ENCODE measurements around the gene EIF1. TPM values are rescaled to one million over a fixed set of nuclear protein-coding genes. Genes with fewer than 3 reads are reported as not detected.
A peak's percentile ranks its signal among the peaks of the same experiment; 100 is the strongest.

Gene EIF1
- polyA plus RNA-seq, 1 donor from 2014 or later = 257 TPM

GRCh38 chr17:41678907-41679739, 9.6 kb upstream of the EIF1 start:
- H4K20me1 ChIP-seq (ENCODE audit: insufficient read depth) = no peaks in the 10 kb centered on the region
- H3K9me3 ChIP-seq (ENCODE audit: low read length) = no peaks in the 10 kb centered on the region
- no peaks in the 10 kb centered on the region for H3K9me2 ChIP-seq (ENCODE audit: insufficient read depth, low read length)
- no peak overlapping the region for H3K4me3 ChIP-seq (ENCODE audit: low read length)
- H3K9ac ChIP-seq (ENCODE audit: low read length) = no peak overlapping the region
- no peaks in the 10 kb centered on the region for H3K36me3 ChIP-seq (ENCODE audit: insufficient read depth, low read length)
- H3F3A ChIP-seq (ENCODE audit: insufficient read depth, low read length, poor library complexity, severe bottlenecking) = peaks cover 5% of the 10 kb centered on the region
- no peaks in the 10 kb centered on the region for H3K27me3 ChIP-seq (ENCODE audit: insufficient read depth, low read depth, low read length)
- no peaks in the 10 kb centered on the region for H3K79me2 ChIP-seq (replicated peaks; ENCODE audit: insufficient read depth, low read length)
- no peak overlapping the region for H3K4me2 ChIP-seq (ENCODE audit: low read length)
- H3K27ac ChIP-seq (ENCODE audit: low read length) = no peak overlapping the region
- H2AFZ ChIP-seq (ENCODE audit: low read depth, low read length) = no peak overlapping the region
- TF ChIP-seq EP300 (conservative IDR thresholded peaks at IDR 0.05; ENCODE audit: poor library complexity, severe bottlenecking) = no peak

DNA sequence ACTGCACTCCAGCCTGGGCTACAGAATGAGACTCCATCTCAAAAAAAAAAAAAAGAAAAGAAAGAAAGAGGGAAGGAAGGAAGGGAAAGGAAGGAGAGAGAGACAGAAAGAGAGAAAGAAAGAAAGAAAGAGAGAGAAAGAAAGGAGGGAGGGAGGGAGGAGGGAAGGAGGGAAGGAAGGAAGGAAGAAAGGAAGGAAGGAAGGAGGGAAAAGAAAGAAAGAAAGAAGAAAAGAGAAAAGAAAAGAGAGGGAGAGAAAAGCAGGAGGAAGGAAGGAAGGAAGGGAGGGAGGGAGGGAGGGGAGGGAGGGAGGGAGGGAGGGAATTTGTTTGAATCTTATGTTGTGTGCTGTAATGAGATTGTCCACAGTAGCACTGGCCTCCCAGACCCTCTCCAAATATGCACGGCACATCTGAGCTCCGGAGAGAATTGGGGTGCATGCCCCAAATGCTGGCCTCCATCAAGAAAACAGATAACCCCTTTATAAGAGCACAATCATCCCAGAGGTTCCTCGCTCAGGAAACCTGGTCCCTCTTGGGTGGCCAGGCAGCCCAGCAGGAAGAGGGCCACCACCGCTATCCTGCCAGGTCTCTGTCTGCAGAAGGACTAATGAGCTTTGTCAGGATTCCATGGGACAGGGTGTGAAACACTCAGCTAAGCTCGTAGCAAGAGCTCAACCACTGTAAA, 8.8 kb upstream of the EIF1 start:
- Histone ChIP-seq H4K20me1 (ENCODE audit: insufficient read depth) (no peaks in the 10 kb centered on the region), H3K27ac (ENCODE audit: low read length) (no peak overlapping the region), H3K9ac (ENCODE audit: low read length) (no peak overlapping the region), H2AFZ (ENCODE audit: low read depth, low read length) (peak overlapping the region; percentile 14), H3K4me2 (ENCODE audit: low read length) (no peak overlapping the region), H3K79me2 (replicated peaks; ENCODE audit: insufficient read depth, low read length) (no peaks in the 10 kb centered on the region), H3K36me3 (ENCODE audit: insufficient read depth, low read length) (no peaks in the 10 kb centered on the region), H3K4me3 (ENCODE audit: low read length) (no peak overlapping the region), H3K9me2 (ENCODE audit: insufficient read depth, low read length) (no peaks in the 10 kb centered on the region), H3K9me3 (ENCODE audit: low read length) (no peaks in the 10 kb centered on the region), H3K27me3 (ENCODE audit: insufficient read depth, low read depth, low read length) (no peaks in the 10 kb centered on the region), H3F3A (ENCODE audit: insufficient read depth, low read length, poor library complexity, severe bottlenecking) (peaks cover 5% of the 10 kb centered on the region)
- TF ChIP-seq EZH2 (IDR thresholded peaks at IDR 0.05; ENCODE audit: borderline replicate concordance, insufficient read depth, low read length, poor library complexity, severe bottlenecking) = no peak
- no peak for TF ChIP-seq RAD21 (conservative IDR thresholded peaks at IDR 0.05)
- TF ChIP-seq, protein P1, sequence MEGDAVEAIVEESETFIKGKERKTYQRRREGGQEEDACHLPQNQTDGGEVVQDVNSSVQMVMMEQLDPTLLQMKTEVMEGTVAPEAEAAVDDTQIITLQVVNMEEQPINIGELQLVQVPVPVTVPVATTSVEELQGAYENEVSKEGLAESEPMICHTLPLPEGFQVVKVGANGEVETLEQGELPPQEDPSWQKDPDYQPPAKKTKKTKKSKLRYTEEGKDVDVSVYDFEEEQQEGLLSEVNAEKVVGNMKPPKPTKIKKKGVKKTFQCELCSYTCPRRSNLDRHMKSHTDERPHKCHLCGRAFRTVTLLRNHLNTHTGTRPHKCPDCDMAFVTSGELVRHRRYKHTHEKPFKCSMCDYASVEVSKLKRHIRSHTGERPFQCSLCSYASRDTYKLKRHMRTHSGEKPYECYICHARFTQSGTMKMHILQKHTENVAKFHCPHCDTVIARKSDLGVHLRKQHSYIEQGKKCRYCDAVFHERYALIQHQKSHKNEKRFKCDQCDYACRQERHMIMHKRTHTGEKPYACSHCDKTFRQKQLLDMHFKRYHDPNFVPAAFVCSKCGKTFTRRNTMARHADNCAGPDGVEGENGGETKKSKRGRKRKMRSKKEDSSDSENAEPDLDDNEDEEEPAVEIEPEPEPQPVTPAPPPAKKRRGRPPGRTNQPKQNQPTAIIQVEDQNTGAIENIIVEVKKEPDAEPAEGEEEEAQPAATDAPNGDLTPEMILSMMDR (IDR thresholded peaks at IDR 0.05; ENCODE audit: poor library complexity, severe bottlenecking) = no peak
- no peak for TF ChIP-seq SMC3 (conservative IDR thresholded peaks at IDR 0.05; ENCODE audit: poor library complexity)
- no peak for TF ChIP-seq MXI1 (conservative IDR thresholded peaks at IDR 0.05; ENCODE audit: poor library complexity, severe bottlenecking)
- no peak for TF ChIP-seq POLR2AphosphoS5 (IDR thresholded peaks at IDR 0.05)
- no peak for TF ChIP-seq EP300 (conservative IDR thresholded peaks at IDR 0.05; ENCODE audit: poor library complexity, severe bottlenecking)
- no peak for TF ChIP-seq TAF1 (IDR thresholded peaks at IDR 0.05; ENCODE audit: low read depth)
- TF ChIP-seq, protein P2, sequence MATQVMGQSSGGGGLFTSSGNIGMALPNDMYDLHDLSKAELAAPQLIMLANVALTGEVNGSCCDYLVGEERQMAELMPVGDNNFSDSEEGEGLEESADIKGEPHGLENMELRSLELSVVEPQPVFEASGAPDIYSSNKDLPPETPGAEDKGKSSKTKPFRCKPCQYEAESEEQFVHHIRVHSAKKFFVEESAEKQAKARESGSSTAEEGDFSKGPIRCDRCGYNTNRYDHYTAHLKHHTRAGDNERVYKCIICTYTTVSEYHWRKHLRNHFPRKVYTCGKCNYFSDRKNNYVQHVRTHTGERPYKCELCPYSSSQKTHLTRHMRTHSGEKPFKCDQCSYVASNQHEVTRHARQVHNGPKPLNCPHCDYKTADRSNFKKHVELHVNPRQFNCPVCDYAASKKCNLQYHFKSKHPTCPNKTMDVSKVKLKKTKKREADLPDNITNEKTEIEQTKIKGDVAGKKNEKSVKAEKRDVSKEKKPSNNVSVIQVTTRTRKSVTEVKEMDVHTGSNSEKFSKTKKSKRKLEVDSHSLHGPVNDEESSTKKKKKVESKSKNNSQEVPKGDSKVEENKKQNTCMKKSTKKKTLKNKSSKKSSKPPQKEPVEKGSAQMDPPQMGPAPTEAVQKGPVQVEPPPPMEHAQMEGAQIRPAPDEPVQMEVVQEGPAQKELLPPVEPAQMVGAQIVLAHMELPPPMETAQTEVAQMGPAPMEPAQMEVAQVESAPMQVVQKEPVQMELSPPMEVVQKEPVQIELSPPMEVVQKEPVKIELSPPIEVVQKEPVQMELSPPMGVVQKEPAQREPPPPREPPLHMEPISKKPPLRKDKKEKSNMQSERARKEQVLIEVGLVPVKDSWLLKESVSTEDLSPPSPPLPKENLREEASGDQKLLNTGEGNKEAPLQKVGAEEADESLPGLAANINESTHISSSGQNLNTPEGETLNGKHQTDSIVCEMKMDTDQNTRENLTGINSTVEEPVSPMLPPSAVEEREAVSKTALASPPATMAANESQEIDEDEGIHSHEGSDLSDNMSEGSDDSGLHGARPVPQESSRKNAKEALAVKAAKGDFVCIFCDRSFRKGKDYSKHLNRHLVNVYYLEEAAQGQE (IDR thresholded peaks at IDR 0.05; ENCODE audit: borderline replicate concordance) = no peak
